Transverse colon (tissue), 4 donors: ENCODE data around the gene ZNF423.

Experiments used
- CTCF ChIP-seq, 5 experiments: fragments of 200-600 bp in 3 of 5; fragments of 450-650 bp in 2 of 5; sonication (generic) in 3 of 5; IDR thresholded peaks; 1 replicate in 2 of 5; 2 replicates in 3 of 5; pipeline ENCODE4 v1.5.1; 2016 to 2017; ENCODE audit warnings: antibody characterized with exemption in 5 of 5, inconsistent platforms in 3 of 5, mild to moderate bottlenecking in 2 of 5, moderate library complexity in 1 of 5
- EP300 ChIP-seq: sonication (generic); formaldehyde crosslinking; IDR thresholded peaks from one replicate; pipeline ENCODE4 v1.6.1; 2017; ENCODE audit warnings: antibody characterized with exemption, low read depth
- POLR2AphosphoS5 ChIP-seq, 3 donors: sonication (generic); formaldehyde crosslinking; IDR thresholded peaks; one replicate each; pipeline ENCODE4 v1.6.1; 2016; ENCODE audit warnings: antibody characterized with exemption in 3 of 3

GRCh38 chr16:49846800-49847199 lies 9.1 kb downstream of the ZNF423 start:
- TF ChIP-seq CTCF (IDR thresholded peaks at IDR 0.05) = no peak
- TF ChIP-seq POLR2AphosphoS5 (IDR thresholded peaks at IDR 0.05) = no peak
- TF ChIP-seq EP300 = no peak
